Skeletal muscle tissue (tissue), 4 donors: ENCODE data around the gene MMS19. TPM values are rescaled to one million over a fixed set of nuclear protein-coding genes. Genes with fewer than 3 reads are reported as not detected.

ENCODE experiments used
- H3K27ac ChIP-seq: one replicate; pipeline ENCODE4 v1.7.0; 2013; ENCODE audit warnings: mild to moderate bottlenecking, low read depth, low read length, inconsistent platforms
- H3K27me3 ChIP-seq, 3 donors: one replicate each; pipeline ENCODE4 v1.7.0; 2013; ENCODE audit warnings: low read length in 3 of 3; ENCODE audit not compliant: control insufficient read depth in 3 of 3, insufficient read depth in 3 of 3
- H3K36me3 ChIP-seq, 3 donors: one replicate each; pipeline ENCODE4 v1.7.0; 2013; ENCODE audit warnings: low read length in 3 of 3; ENCODE audit not compliant: control insufficient read depth in 3 of 3, insufficient read depth in 3 of 3
- H3K4me1 ChIP-seq, 3 donors: one replicate each; pipeline ENCODE4 v1.7.0; 2013; ENCODE audit warnings: low read length in 3 of 3, mild to moderate bottlenecking in 3 of 3; ENCODE audit not compliant: control insufficient read depth in 3 of 3, insufficient read depth in 3 of 3
- H3K4me3 ChIP-seq, 3 donors: one replicate each; pipeline ENCODE4 v1.7.0; 2013; ENCODE audit warnings: low read length in 3 of 3
- H3K9ac ChIP-seq, 3 donors: one replicate each; pipeline ENCODE4 v1.7.0; 2013; ENCODE audit warnings: low read length in 3 of 3, mild to moderate bottlenecking in 3 of 3, moderate library complexity in 2 of 3, low read depth in 1 of 3
- H3K9me3 ChIP-seq, 3 donors: one replicate each; pipeline ENCODE4 v1.7.0; 2013; ENCODE audit warnings: low read length in 3 of 3; ENCODE audit not compliant: control insufficient read depth in 3 of 3
- total RNA-seq: library from RNA; depleted of rRNA; stranded (reverse); fragments of >200 nt; gene quantifications from one replicate; pipeline ENCODE4 v1.2.3, GENCODE V29; 2014
- donor health status: Osteomylitis.

The MMS19 gene
- total RNA-seq, 1 donor from 2014 or later = 47.0 TPM

DNA sequence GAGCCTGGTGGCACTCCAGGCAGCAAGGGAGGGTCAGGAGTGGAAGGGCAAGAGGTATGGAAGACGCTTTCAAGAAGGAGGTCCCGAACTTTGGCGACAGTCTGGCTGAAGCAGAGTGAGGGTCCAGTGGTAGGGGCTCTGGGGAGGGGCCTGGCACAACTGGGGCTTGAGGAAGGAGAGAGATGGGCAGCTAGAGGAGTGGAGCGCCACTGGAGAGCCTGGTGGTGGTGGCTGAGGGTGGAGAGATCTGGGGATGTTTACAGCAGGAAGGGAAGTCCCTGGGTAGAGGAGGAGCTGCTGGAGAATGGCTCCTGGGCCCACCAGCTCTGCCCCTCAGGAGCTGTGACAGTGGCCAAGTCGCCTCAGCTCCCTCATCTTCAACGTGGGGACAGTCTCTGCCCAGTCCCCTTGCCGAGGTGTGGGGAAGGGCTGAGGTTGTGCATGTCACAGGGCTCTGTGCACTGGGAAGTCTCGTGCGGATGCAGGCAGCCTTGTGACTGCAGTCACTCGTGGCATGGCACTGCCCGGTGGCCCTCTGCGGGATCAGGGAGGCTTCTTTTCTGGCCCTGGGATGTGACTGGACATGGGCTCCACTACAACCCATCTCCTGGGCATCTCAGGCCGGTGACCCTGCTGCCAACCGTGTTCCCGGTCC is 19.0 kb upstream of the MMS19 start:
- Histone ChIP-seq H3K9ac (no peak overlapping the region), H3K27me3 (no peaks in the 10 kb centered on the region), H3K27ac (no peak overlapping the region), H3K36me3 (no peaks in the 10 kb centered on the region), H3K4me3 (no peak overlapping the region), H3K4me1 (peaks cover 51 to 87% (median 76%) of the 10 kb centered on the region in 3 donors), H3K9me3 (no peaks in the 10 kb centered on the region)

DNA sequence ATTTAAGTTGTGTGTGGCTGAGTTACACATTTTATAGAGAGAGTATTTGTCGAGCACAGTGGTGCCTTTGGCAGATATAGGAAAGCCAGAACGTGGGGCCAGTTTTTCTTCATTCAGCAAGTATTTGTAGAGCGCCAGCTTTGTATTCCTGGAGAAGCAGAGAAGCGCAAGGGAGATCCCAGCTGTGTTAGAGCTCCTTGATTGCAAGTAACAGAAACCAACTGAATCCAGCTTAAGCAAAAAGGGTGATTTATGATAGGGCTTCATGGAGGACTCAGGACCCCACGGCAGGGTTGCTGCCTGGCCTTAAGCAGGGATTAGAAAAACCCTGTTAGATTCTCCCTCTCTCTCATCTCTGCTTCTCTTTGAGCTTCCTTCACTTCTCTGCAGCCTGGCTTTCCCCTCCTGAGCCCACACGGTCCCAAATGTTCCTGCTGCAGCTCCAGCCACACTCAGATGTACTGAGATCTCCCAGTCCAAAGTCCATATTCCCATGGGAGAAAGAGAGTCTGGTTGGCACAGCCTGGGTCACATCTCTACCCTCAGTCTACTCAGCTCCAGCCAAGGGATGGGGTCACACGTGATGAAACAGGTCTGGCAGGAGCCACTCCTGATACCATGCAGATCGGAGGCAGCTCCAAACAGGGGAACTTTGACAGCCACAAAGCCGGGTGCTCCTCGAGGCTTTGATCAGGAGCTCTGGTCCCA is 17.2 kb upstream of the MMS19 start:
- Histone ChIP-seq H3K36me3 (no peaks in the 10 kb centered on the region), H3K27me3 (no peaks in the 10 kb centered on the region), H3K9me3 (no peaks in the 10 kb centered on the region), H3K27ac (no peak overlapping the region), H3K4me3 (no peak overlapping the region), H3K9ac (peak overlapping the region in 2 of 3 donors; percentile 15 to 16), H3K4me1 (peaks cover 43 to 84% (median 76%) of the 10 kb centered on the region in 3 donors)

DNA sequence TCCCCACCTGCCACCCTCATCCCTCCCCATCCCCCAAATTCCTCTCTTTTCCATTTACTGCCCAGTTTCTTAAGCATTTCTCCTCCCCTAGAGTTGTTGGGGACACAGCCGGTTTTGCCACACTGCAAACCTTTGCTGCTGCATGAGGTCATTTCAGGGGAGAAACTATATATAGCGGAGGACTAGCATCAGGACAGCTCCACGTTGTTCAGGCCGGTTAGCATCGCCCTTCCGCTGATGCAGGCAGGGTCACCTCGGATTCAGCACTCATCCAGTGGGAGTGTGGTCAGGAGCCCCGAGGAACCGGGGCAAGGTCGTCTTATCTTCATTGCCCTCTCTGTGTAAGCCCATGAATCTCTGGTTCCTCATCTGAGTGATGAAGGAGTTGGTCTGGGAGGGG is 16.1 kb upstream of the MMS19 start:
- Histone ChIP-seq H3K27me3 (no peaks in the 10 kb centered on the region), H3K36me3 (no peaks in the 10 kb centered on the region), H3K4me3 (peak overlapping the region in 2 of 3 donors; percentile 7), H3K9ac (peak overlapping the region in 2 of 3 donors; percentile 8 to 50), H3K9me3 (no peaks in the 10 kb centered on the region), H3K27ac (no peak overlapping the region), H3K4me1 (peaks cover 43 to 79% (median 67%) of the 10 kb centered on the region in 3 donors)

DNA sequence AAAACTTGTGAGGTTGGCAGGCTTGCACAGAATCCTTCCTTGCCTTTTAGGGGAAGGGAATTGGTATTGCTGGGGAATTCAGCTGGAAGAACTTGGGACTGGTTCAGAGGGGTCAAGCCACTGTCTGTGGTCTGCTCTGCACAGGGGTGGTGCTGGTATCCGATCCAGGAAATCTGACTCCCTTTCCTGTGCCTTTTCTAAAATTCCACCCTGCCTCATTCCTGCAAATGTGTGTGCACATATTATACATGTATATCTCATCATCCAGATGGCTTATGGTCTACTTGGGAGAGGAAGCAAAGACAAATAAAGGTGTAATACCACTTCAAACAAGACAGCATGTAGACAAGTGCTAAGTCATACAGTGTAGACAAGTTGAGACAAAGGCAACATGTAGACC is 14.8 kb upstream of the MMS19 start:
- Histone ChIP-seq H3K4me1 (peaks cover 35 to 66% (median 62%) of the 10 kb centered on the region in 3 donors), H3K27ac (no peak overlapping the region), H3K27me3 (no peaks in the 10 kb centered on the region), H3K4me3 (no peak overlapping the region), H3K9me3 (no peaks in the 10 kb centered on the region), H3K9ac (no peak overlapping the region), H3K36me3 (no peaks in the 10 kb centered on the region)

DNA sequence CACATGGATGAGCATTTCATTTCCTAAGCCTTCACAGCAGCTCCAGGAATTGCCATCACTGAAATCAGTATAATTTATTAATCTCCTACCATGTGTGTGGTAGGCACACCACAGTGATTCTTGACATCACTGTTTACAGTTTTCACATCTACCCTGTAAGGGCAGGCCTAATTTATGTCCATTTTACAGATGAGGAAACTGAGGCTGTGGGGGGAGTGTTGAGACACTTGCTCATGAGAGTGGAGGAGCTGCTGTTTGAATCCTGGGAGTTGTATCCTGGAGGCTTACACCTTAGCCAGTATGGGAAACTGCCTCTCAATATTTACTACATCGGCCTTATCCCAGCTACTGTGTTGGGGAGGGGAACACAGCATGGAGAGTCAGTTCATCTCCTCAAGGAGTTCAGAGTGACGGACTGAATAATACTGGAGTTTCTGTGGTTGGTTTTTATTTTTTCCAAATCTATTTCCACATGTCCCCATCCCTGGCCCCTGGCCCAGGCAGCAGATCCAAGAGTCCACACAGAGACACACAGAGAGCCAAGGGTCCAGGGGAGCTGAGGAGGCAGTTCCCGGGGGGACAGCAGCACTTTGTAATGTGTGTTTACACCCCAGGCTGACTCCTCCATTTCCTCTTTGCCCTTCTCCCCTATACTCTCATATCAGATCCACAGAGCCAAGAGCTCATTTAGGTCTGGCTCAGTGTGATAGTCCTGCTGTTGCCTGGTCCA is 13.7 kb upstream of the MMS19 start:
- Histone ChIP-seq H3K9ac (peak overlapping the region in 1 of 3 donors; percentile 36), H3K4me1 (peaks cover 25 to 55% (median 51%) of the 10 kb centered on the region in 3 donors), H3K27ac (no peak overlapping the region), H3K27me3 (no peaks in the 10 kb centered on the region), H3K36me3 (no peaks in the 10 kb centered on the region), H3K4me3 (no peak overlapping the region), H3K9me3 (no peaks in the 10 kb centered on the region)

DNA sequence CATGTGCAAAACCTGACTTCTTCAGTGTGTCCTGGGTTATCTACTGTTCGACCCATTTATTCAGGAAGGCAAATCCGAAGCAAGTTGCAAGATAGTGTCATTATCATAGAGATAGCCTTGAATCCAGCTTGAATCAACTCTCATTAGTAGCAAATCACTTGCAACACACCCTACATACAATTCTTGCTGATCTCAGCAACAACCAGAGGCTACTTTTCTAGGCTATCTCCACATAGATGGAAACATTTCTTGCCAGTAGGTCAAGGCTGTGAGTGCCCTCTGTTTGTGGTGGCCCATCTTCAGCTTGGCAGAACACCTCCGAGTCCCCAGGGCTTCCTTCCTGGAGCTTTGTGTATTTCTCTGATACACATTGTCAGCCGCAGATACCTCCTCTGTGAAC is 12.5 kb upstream of the MMS19 start:
- Histone ChIP-seq H3K36me3 (no peaks in the 10 kb centered on the region), H3K4me1 (peaks cover 19 to 49% (median 44%) of the 10 kb centered on the region in 3 donors), H3K27me3 (no peaks in the 10 kb centered on the region), H3K27ac (no peak overlapping the region), H3K9ac (no peak overlapping the region), H3K4me3 (no peak overlapping the region), H3K9me3 (no peaks in the 10 kb centered on the region)

DNA sequence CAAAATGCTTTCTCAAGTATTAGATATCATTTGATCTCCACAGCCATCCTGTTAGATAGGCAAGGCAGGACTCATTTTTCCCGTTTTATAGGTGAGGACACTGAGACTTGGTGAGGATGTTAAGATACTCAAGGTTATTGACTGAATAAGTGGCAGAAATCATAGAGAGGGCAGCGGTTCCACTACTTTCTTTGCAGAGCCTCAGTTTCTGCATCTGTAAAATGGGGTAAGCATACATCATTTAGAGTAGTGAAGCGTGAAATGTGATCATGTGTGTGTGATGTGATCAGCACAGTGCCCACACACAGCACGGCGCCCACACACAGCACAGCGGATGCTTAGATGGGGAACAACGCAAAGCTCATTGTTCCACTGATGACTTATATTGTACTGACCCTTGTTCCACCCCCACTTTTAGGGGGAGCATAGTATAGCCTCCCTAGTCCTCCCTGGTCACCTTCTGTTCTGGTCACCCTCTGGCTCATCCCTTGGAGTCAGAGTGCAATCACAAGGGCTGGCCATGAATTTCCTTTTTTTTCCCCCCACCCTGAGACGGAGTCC is 11.0 kb upstream of the MMS19 start:
- H3K36me3 ChIP-seq = no peaks in the 10 kb centered on the region
- peaks cover 7 to 39% (median 35%) of the 10 kb centered on the region in 3 donors for H3K4me1 ChIP-seq
- H3K27me3 ChIP-seq = no peaks in the 10 kb centered on the region
- no peak overlapping the region for H3K27ac ChIP-seq
- H3K9ac ChIP-seq = no peak overlapping the region
- H3K9me3 ChIP-seq = no peaks in the 10 kb centered on the region
- no peak overlapping the region for H3K4me3 ChIP-seq

DNA sequence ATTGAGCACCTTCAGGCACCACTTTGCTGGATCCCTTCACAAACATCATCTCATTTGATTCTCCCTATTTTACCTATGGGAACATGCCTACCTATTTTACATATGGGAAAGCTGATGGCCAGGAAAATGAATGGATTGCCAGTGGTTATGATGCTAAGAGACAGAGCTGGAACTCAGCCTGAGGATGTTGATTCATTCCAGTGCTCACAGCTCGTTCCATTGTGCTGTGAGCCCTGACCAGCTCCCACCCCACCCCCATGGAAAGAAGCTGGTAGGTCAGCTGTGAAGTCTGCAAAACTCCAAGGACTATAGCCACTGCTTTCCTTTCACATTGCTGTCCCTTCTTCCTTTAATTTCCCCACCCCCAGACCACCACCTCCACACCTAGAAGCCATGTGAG is 10.1 kb upstream of the MMS19 start:
- Histone ChIP-seq H3K4me3 (no peak overlapping the region), H3K36me3 (no peaks in the 10 kb centered on the region), H3K27ac (no peak overlapping the region), H3K4me1 (peaks cover 11 to 40% (median 35%) of the 10 kb centered on the region in 3 donors), H3K9me3 (no peaks in the 10 kb centered on the region), H3K9ac (no peak overlapping the region), H3K27me3 (no peaks in the 10 kb centered on the region)

DNA sequence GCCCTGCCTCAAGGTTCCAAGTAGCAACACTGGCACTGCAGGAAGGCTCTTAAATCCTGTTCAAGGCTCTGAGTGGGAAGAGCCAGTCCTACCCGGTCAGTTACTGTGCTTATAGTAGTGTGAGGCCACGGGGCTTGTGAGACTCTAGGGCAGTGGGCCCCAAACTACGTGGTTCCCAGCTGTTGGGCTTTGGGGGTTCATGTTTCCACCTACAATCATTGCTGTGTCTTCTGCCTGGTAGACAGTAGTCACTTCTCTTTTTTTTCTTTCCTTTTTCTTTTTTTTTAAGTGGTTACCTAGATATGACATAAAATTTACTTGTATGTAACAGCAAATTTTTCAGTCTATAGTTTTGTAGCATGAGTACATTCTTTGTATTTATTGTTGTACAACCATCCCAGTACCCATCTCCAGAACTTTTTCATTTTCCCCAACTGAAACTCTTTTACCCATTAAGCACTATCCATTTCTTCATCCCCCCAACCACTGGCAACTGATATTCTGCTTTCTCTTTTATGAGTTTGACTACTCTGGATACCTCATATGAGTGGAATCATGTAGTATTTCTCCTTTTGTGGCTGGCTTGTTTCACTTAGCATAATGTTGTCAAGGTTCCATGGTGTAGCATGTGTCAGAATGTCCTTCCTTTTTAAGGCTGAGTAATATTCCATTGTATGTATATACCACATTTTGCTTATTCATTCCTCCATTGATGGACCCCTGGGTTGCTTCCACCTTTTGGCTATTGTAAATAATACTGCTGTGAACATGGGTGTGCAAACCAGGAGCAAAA is 8.2 kb upstream of the MMS19 start:
- Histone ChIP-seq H3K27ac (no peak overlapping the region), H3K9ac (no peak overlapping the region), H3K27me3 (no peaks in the 10 kb centered on the region), H3K4me1 (peaks cover 11 to 37% (median 19%) of the 10 kb centered on the region in 3 donors), H3K9me3 (no peaks in the 10 kb centered on the region), H3K36me3 (no peaks in the 10 kb centered on the region), H3K4me3 (no peak overlapping the region)
